ENCODE results near the gene C14orf132. TPM values are rescaled to one million over a fixed set of nuclear protein-coding genes. Genes with fewer than 3 reads are reported as not detected.

Gene C14orf132
- total RNA-seq, 2 donors from 2014 or later, result 12.3 to 21.9 TPM

GRCh38 chr14:96082420-96083300 lies 43.5 kb downstream of the C14orf132 start:
- H3K9me3 Mint-ChIP-seq, result no peaks in the 10 kb centered on the region
- no peak for DNase-seq
- TF ChIP-seq CTCF (conservative IDR thresholded peaks at IDR 0.05), result no peak
- Histone ChIP-seq H3K4me1 (ENCODE audit: control insufficient read depth, insufficient read depth, low read length) (no peaks in the 10 kb centered on the region), H3K36me3 (ENCODE audit: control insufficient read depth, insufficient read depth, low read length) (peaks cover 9% of the 10 kb centered on the region), H3K27ac (ENCODE audit: low read depth, low read length) (no peak overlapping the region), H3K4me3 (ENCODE audit: low read length) (no peak overlapping the region), H3K9me3 (ENCODE audit: control insufficient read depth, low read length) (peaks cover 15% of the 10 kb centered on the region), H3K9ac (ENCODE audit: extremely low read depth, low read length, poor library complexity, severe bottlenecking) (no peak overlapping the region), H3K27me3 (ENCODE audit: control insufficient read depth, insufficient read depth, low read length, poor library complexity, severe bottlenecking) (no peaks in the 10 kb centered on the region)
- H3K36me3 Mint-ChIP-seq (ENCODE audit: low read depth), result peaks cover 8% of the 10 kb centered on the region
- no peaks in the 10 kb centered on the region for H3K27me3 Mint-ChIP-seq (ENCODE audit: insufficient read depth)
- no peaks in the 10 kb centered on the region for H3K4me1 Mint-ChIP-seq
- H3K27ac Mint-ChIP-seq, result no peak overlapping the region
- no peak overlapping the region for H3K4me3 Mint-ChIP-seq
- 93 to 96% methylated on average over 9 to 11 of the region's 11 CpGs for WGBS, 2 experiments (ENCODE audit: insufficient coverage in 1 of 2, insufficient read length in 1 of 2)

GRCh38 chr14:96083667-96084320 lies 44.6 kb downstream of the C14orf132 start:
- H3K4me3 Mint-ChIP-seq, result no peak overlapping the region
- no peaks in the 10 kb centered on the region for H3K4me1 Mint-ChIP-seq
- H3K36me3 ChIP-seq (ENCODE audit: control insufficient read depth, insufficient read depth, low read length), result peaks cover 10% of the 10 kb centered on the region
- no peak overlapping the region for H3K9ac ChIP-seq (ENCODE audit: extremely low read depth, low read length, poor library complexity, severe bottlenecking)
- H3K9me3 ChIP-seq (ENCODE audit: control insufficient read depth, low read length), result peaks cover 15% of the 10 kb centered on the region
- no peak overlapping the region for H3K27ac Mint-ChIP-seq
- H3K4me1 ChIP-seq (ENCODE audit: control insufficient read depth, insufficient read depth, low read length), result no peaks in the 10 kb centered on the region
- 87 to 89% methylated on average over 7 to 10 of the region's 10 CpGs for WGBS, 2 experiments (ENCODE audit: insufficient coverage in 1 of 2, insufficient read length in 1 of 2)
- H3K36me3 Mint-ChIP-seq (ENCODE audit: low read depth), result peaks cover 8% of the 10 kb centered on the region
- H3K27me3 ChIP-seq (ENCODE audit: control insufficient read depth, insufficient read depth, low read length, poor library complexity, severe bottlenecking), result no peaks in the 10 kb centered on the region
- TF ChIP-seq CTCF (conservative IDR thresholded peaks at IDR 0.05), result no peak
- H3K4me3 ChIP-seq (ENCODE audit: low read length), result no peak overlapping the region
- no peaks in the 10 kb centered on the region for H3K27me3 Mint-ChIP-seq (ENCODE audit: insufficient read depth)
- no peak overlapping the region for H3K27ac ChIP-seq (ENCODE audit: low read depth, low read length)
- no peak for DNase-seq
- H3K9me3 Mint-ChIP-seq, result no peaks in the 10 kb centered on the region

- no peak for DNase-seq
- 86 to 88% methylated on average over 2 to 4 of the region's 4 CpGs for WGBS, 2 experiments (ENCODE audit: insufficient coverage in 1 of 2, insufficient read length in 1 of 2)
- Mint-ChIP-seq H3K27me3 (ENCODE audit: insufficient read depth) (no peaks in the 10 kb centered on the region), H3K36me3 (ENCODE audit: low read depth) (peaks cover 8% of the 10 kb centered on the region), H3K27ac (peak overlapping the region; percentile 35), H3K9me3 (no peaks in the 10 kb centered on the region), H3K4me3 (no peak overlapping the region), H3K4me1 (no peaks in the 10 kb centered on the region)
- Histone ChIP-seq H3K27me3 (ENCODE audit: control insufficient read depth, insufficient read depth, low read length, poor library complexity, severe bottlenecking) (no peaks in the 10 kb centered on the region), H3K27ac (ENCODE audit: low read depth, low read length) (no peak overlapping the region), H3K9me3 (ENCODE audit: control insufficient read depth, low read length) (peaks cover 15% of the 10 kb centered on the region), H3K36me3 (ENCODE audit: control insufficient read depth, insufficient read depth, low read length) (peaks cover 10% of the 10 kb centered on the region), H3K4me1 (ENCODE audit: control insufficient read depth, insufficient read depth, low read length) (no peaks in the 10 kb centered on the region), H3K9ac (ENCODE audit: extremely low read depth, low read length, poor library complexity, severe bottlenecking) (no peak overlapping the region), H3K4me3 (ENCODE audit: low read length) (no peak overlapping the region)
- TF ChIP-seq CTCF (conservative IDR thresholded peaks at IDR 0.05), result no peak
Observed at GRCh38 chr14:96084796-96085195, 45.6 kb downstream of the C14orf132 start.

Data from endodermal cell (in vitro differentiated cells).